NCI-H1417 treated with DMSO at 0.1 percent for 48 hours (cell line): Measurements from ENCODE around the gene SORCS2.

ENCODE experiments used
- DNase-seq: peaks from one replicate; lab custom pipeline; 2025; lab: John Stamatoyannopoulos, UW

SORCS2 gene

DNA sequence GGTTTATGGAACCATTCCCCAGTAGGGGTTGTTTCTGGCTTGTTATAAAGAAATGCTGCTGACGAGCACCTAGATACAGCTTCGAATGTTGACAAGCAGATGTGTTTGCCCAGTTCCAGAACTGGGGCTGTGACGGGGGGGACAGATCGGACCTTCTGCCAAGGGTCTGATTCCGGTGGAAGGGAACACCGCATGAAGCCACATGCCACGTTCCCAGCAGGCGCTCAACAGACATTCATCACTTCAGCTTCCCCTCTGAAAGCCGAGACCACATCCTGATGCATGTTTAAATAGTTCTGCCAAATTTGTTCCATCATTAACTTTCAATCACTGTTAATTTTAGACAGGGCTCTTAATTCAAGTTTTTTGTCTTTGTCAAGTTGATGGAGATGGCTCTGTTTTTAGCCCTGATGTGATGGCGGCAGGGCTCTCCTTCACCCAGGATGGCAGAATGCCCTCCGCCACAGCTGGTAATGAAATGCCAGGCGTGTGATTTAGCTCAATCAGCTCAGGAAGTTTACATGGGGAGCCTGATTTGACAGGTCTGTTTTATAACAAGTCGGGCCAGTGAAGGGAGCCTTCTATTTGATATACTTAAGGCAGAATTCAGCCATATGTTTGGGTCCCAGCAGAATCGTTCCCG lies 185.0 kb downstream of the SORCS2 start:
- DNase-seq = no peak

DNA sequence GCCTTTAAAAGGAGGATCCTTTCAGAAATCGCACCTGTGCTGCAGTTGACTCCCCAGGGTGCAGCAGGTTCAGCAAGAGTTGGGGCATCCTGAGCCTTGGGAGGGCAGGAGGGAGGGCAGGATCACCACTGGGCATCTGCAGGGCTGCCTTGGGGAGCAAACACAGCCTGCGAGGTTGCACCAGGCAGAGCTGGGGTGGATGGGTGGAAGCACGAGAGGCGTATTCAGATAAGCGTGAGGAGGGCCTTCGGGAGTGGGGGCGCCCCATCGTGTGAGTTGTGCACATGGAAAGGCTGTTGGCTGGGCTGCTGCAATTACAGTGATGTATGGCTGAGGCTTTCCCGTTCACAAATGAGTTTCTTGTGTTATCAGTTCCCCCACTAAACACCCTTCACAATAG lies 186.8 kb downstream of the SORCS2 start:
- no peak for DNase-seq

DNA sequence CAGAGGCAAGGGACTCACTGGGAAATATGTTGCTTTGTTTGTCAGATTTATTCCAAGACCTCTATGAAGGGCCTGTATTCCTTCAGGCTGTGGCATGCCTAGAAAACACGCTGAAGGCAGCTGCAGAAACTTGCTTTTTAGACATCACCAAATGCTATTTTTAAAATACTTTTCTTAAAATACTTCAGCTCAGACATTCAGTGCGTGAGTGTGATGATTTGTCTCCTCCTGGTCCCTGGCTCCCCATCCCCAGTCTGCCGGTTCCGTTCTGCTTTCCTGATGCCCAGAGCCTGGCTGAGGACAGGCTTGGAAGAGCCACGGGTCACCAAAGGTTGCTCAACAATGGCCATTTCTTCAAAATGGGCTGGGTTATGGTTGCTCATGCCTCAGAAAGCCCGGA lies 187.4 kb downstream of the SORCS2 start:
- no peak for DNase-seq

DNA sequence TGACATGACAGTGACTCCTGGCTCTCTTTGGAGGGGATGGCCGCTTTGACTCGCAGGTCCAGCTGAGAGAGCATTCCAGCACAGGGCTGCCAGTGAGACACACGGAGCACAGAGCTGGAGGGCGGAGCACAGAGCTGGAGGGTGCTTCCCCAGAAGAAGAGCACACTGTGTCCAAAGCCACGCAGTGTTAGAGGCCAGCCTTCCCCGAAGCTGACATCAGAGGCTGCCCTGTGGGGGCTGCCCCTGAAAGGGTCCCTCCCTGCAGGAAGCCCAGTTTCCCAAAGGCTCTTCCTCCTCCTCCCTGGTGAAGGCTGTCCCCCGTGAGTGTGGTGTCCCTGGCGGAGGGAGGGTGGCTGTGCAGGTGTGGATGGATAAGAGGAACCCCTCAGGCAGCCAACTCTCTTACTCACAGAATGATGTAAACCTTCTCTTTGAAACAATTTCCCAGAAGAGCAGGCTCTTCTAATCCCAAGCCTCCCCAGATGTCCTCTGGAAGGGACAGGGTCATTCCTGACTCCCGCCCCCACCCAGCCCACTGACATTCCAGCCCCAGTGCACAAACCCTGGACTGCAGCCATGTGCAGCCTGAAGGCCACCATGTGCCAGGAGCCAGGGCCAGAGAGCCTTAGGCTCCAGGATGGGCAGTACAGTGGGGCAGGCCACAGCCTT lies 189.0 kb downstream of the SORCS2 start:
- DNase-seq = no peak

DNA sequence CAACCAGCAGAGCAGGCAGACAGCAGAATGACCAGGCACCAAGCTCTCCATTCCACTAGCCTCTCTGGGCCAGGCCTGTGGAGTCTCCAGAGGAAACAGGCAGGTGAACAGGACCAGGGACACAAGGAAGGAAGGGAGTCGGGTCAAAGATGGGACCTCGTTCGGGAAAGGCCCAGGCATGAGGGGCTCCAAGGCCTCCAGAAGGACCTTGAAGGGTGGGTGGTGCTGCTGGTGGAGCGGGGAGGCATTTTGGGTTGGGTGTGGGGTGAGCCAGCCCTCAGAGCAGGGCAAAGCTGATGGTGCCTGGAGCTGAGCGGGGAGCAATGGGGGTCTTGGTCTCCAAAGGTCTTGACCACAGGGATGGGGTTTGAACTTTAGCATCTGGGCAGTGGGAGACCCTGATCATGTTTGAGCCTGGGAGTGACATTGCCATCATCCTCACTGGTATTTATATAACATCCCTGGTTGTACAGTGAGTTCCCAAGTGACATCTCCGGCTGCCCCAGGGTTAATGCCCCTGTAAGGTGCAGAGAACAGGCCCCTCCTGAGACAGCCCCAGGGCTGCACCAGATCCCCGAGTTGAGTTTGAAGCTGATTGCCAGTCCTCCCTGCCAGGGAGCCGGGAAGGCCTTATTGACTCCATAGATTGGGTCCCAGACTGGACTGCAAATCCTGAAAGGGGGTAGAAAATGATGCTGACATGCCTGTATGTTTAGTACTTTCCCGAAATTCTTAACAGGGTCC lies 189.7 kb downstream of the SORCS2 start:
- no peak for DNase-seq

DNA sequence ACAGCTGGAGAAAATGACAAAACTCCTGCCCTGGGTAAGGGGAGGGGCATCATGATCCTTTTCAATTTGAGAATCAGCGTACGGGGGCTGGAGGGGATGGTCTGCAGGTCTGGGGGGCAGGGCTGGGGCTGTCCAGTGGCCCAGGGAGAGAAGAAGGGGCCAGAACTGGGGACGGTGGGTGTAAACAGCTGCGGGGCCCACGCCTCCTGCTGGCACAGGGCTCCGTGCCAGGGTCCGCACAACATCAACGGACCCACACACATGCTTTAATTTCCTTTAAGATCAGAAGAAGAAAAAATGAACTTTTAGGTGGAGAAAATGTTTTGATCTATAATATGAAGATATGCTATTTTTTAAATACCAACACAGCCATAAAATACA lies 190.3 kb downstream of the SORCS2 start:
- DNase-seq = no peak

DNA sequence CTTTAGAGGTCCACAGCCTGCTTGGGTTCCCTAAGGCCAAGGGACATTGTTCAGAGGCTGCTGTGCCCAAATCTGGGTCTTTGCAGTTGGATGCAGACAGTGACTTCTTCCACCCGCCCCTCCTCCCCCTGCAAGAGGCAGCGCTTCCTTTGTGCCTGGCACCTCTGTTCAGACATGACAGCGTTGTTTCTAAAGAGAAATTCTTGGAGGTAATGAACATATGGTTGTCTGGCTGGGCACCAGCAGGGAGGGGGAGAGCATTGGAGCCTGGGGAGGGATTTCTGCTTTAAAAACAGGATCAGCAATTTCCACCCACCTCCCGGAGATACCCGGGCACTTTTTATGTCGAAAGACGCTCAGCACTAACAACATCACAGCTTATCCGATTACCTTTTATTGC lies 190.9 kb downstream of the SORCS2 start:
- no peak for DNase-seq

DNA sequence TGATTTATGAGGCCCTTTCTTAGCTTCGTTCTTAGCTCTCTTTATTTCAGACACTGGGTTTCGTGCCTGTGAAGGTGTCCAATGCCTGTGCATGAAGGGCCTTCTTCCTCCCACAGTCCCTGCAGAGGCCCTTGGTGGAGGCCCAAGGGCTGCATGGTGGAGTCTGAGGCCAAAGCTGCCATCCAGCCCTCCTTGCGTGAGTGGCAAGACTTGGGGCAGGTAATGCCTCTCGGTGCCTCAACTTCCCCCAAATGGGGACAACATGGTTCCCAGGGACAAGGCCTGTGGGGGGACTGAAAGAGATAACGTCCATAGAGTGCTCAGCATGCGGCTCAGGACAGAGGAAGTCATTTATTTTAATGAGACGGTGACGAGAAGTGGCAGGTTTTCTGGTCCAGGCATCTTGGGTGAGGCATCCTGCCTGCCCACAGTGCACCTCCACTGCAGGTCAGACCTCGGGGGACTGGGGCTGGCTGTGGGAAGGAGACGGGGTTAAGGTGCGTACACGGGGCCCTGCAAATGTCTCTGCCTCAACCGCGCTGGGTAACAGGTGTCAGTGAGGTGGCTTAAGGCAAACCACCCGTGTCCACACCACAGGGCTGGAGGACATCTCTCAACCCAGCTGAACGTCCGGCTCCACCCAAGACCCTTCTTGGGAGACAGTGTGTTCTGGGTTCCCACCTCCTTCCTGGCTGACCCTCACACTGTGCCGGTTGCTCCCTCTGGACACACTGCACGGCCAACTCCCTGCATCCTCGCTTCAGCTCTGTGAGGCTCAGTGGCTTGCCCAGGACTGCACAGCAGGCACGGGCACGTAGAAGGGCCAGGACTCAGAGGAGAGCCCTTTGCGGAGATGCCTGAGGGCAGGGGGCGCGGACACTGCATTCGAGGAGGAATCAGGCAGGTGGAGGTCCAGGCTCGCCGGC lies 191.9 kb downstream of the SORCS2 start:
- no peak for DNase-seq

DNA sequence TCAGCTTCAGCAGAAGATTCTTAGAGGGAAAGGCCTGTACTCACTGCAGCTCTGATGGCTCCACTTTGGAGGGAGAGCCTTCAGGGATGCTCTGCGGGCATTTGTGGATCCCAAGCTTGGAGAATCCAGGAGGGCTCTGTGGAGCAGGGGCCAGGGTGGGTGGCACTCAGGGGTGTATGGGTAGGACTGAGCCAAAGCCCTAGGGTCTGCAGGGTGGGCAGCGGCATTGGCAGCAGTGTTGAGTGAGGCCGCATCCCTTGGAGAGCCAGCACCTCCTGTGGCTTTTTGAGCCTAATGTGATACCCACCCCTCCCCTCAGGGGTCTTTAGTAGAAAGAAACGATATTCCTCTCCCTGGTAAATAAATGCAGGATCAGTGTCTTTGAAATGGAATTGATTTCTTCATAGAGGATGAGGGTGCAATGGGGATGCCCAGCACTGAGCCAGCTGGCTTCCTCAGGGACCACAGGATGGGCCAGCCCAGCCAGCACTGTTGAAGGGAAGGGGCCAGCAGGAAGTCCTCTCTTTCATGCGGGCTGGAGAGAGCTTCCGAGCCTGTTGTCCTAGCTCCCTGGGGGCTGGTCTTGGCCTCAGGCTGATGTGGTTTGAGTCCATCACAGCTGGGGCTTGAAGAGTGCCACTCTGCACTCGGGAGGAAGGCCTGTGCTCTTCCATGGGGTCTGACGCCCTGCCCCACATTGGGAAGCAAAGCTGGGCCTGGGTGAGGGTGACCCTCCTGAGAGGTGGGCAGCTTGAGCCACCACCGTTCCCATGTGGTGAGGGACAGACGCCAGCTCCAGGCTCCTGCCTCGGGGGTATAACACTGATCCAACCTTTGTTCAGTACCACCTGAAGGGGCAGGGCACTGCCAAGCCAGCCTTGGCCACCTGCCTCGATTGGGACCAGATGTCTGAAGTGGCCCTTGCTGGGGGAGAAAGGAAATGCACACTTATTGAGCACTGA lies 192.9 kb downstream of the SORCS2 start:
- no peak for DNase-seq

DNA sequence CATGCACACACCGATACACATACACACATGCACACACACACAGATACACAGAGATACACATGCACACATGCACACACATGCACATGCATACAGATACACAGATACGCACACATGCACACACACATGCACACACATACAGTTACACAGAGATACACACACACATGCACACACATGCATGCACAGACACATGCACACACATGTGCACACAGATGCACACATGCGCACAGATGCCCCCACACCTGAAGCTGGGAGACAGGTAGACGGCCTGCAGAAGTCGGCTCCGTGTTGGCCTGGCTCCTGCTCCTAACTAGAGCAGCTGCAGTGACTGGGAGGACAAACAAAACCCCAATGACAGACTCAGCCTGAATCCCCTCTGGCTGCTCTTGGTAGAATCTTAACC lies 195.6 kb downstream of the SORCS2 start:
- no peak for DNase-seq

DNA sequence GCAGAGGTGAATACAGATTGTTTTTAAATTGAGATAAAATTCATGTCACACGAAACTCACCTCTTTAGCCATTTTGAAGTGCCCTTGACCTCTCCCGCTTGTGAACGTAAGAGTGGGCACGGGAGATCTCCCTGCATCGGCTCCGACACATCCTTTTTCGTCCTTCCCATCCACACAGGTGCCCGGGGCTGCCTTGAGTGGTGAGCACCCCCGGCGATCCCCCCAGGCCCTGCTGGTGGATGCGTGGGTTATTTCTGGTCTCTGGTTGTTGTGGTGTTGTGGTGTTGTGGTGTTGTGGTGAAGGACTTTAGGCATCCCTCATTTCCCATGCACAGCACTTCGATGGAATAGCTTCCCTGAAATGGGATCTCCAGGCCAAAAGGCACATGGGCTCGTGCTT lies 196.3 kb downstream of the SORCS2 start:
- DNase-seq = no peak

DNA sequence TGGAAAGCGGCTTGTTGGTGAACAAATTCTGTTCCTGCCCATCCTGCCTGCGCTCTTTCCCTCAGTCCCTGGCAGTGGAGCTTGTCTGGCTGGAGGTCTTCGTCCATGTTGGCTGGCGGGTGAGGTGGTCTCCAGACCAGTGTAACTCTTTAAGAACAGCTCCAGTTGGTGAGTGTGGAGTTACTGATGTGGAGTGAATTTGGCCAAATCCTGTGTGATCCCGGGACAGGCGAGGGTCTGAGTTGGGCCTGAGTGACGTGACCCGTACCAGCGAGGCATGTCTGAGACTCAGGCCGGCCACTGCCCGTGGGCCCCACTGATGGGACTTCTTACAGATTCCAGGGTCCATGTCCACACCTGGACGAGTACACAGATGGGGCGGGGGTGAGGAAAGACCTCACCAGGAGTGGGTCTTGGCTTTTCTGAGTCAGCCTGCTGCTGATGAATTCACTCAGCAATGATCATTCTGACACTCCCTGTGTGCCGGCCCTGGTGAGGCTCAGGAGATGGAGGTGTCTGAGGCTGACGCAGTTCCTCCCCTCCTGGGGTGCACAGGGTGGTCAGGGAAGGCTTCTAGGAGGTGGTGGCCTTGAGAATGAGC lies 196.9 kb downstream of the SORCS2 start:
- no peak for DNase-seq

DNA sequence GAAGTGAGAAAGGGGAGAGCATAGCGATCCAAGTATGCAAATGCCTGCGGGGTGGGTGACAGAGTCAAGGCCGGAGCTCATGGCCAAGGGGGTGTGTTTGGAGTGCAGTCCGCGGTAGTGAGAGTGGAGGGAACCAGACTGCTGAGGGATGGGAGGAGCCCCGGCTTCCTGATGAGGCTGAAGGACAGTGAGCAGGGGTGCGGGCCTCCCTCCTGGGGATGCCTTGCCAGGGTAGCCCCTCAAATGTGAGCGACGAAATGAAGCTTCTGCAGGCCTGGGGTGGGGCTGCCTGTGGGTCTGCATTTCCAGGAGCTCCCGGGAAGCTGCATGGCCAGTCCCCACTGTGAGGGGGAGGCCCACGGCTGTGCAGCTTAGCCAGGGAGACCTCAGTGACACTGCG lies 197.4 kb downstream of the SORCS2 start:
- DNase-seq = no peak

DNA sequence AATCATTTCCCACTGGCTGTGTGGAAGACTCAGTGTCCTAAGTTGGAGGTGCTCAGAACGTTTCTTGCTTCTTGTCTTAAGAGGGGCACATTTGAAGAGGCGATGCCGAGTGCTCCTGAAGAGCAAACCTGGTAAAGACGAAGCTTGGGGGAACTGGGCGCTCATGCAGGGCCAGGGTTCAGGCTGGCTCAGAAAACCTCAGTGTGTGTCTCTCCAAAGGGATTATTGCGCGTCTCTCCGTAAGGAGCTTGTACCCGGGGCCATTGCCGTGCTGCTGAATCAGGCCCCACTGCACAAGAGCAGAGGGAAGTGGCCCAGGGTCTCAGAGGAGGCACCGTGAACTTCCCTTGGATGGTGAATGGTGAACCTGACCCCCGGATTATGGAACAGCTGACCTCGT lies 198.0 kb downstream of the SORCS2 start:
- DNase-seq = no peak

DNA sequence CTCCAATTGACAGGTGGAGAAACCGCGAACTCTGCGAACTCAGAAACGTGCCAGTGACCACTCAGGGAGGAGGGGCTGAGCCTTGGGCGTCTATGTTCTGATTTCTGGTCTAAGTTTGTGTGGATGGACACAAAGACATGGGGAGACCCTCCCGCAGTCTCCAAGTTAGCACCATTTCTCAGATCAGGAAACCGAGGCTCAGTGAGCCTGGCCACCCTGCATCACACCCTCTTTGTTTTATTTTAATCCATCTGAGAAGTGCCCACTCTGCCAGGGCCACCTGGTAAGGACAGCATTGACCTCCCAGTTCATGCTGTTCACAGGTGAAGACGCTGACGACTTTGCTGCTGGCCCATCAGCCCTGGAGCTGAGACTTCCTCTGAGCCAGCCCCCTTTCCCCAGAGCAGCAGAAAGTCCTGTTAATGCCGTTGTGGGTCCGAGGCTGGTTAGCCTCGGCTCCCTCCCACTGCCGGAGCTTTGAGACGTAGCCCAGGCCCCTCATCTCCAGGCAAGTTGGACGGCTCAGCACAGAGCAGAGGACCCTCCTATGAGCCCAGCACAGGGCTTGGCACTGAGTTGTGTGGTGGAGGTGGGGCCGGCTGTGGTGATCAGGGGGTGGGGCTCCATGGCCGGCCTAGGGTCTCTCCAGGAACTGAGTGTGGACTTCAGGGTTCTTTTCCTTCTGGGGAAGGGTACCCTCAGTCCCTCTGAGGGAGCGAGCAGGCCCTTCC lies 198.7 kb downstream of the SORCS2 start:
- DNase-seq = no peak

DNA sequence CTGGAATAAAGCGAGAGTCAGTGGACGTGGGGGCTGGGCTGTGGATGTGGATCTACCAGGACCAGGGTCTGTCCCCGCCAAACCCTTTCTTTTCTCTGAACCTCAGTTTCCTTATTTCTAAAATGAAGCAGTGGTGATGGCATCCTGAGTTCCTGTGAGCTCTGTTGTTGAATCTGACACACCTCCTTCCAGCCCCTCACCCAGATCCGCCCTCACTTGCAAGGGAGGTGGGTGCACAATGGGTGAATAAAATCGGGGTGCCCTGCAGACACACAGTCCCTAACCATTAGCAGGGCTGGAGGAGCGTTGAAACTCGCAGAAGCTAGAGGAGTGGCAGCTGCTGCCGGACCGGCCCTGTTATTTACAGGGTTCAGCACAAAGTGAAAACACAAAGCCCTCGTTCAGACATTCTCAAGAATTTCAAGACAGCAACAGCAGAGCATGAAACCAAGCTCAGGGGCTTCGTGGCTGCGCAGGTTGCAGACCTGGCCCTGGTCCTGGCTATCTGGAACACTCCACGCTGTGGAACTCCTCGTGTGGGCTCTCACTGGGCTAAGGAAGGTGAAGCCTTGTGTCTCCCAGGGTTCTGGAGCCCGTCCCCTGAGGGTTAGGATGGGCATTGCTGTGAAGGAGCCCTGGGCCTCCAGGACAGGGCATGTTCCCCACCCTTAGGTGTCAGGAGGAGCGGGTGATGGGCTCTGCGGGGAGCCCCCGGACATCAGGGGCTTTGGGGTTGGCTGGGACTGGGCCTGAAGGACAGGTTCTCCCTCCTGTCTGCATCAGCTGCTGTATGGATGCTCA lies 199.5 kb downstream of the SORCS2 start:
- no peak for DNase-seq

DNA sequence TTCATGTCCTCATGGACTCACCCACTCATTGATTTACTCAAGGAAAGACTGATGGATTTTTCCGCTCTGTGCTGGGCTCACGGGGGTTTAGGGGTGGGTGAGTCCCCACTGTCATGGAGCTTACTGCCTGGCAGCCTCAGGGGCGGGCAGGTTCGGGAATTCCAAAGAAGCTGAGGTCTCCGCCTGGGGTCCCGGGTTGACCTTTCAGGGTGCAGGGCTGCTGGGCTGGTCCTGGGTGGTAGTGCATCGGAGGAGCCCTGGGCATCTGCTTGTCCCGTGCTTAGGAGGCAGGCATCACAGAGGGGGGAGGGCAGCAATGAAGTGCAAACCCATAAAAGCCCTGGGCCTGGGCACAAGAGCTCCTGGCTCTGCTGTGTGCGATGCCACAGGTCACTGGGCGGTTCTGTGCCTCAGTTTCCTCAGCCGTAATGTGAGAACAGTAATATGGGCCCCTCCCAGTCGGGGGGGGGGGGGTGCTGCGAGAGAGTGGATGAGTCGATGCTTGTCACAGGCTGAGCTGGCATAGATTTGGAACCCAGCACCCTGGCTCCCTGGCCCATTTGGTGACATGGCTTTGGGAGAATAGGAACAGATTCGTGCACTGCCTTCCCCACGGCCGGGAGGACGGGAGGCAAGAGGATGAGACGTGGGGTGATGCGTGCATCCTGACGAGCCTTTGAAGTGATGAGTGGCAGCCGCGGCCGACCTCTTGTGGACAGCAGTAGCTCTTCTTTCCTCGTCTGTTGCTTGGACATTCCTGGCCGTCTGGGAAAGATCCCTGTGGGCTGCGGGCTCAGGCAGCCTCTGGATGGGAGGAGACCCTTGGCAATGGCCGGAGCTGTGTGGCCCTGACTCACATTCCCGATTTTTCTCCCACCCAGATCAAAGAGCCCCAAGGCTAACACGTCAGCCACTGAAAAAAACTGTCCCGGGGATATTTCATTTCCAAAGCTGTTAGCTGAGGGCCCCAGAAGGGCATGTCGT lies 200.4 kb downstream of the SORCS2 start:
- no peak for DNase-seq
